Measurements from ENCODE around the gene FARP1. TPM values are rescaled to one million over a fixed set of nuclear protein-coding genes. Genes with fewer than 3 reads are reported as not detected.

Gene FARP1
- total and polyA plus RNA-seq, 2 of the 8 experiments (the other 6 are each of a cell fraction or from before 2014, with no cell fraction given): 24.7 to 104 TPM

- TF ChIP-seq POLR2A (IDR thresholded peaks at IDR 0.05; ENCODE audit: control extremely low read depth in 1 of 2, low read depth in 2 of 2, low read length in 2 of 2): no peak
- TF ChIP-seq EZH2 (IDR thresholded peaks at IDR 0.05; ENCODE audit: low read depth, low read length, severe bottlenecking): no peak
- no peak for TF ChIP-seq TAF1 (IDR thresholded peaks at IDR 0.05; ENCODE audit: low read depth, low read length)
- TF ChIP-seq TCF12 (IDR thresholded peaks at IDR 0.05; ENCODE audit: low read depth, low read length): no peak
These were observed 49.1 kb downstream of the FARP1 start (continued) for GRCh38 chr13:98192008-98192407.

Measured in H1 (cell line).